GM12878 (cell line): ENCODE measurements around the gene GABBR1. TPM values are rescaled to one million over a fixed set of nuclear protein-coding genes. Genes with fewer than 3 reads are reported as not detected.

Experiments
- ATAC-seq: fragments of 200-7000 bp; cut with Tn5 transposase; 3 replicates; pipeline ENCODE4 v1.9.1; 2020; ENCODE audit warnings: mild to moderate bottlenecking, moderate library complexity
- BruUV-seq: library from RNA; stranded (reverse); fragments of 400-500 nt; replicated peaks from 2 replicates; lab custom pipeline; 2021; lab: Mats Ljungman, UMichigan
- CTCF ChIA-PET: fragments of 300-600 bp; sonication (Branson Sonifier 250); formaldehyde crosslinking; extraction: SDS; loops from one replicate; lab custom pipeline; 2021; ENCODE audit warnings: inconsistent platforms; lab: Yijun Ruan, JAX
- POLR2A ChIA-PET: fragments of 350-600 bp; formaldehyde crosslinking; extraction: SDS; loops from one replicate; lab custom pipeline; 2021; ENCODE audit warnings: inconsistent platforms; lab: Charles Lee
- RAD21 ChIA-PET: fragments of 300-600 bp; sonication (Branson Sonifier 250); formaldehyde crosslinking; loops from one replicate; lab custom pipeline; 2023; ENCODE audit warnings: antibody characterized with exemption; ENCODE audit not compliant: unreplicated experiment; lab: Charles Lee
- SMC1A ChIA-PET: fragments of 300-600 bp; sonication (Branson Sonifier 250); formaldehyde crosslinking; loops from one replicate; lab custom pipeline; 2023; ENCODE audit not compliant: unreplicated experiment, uncharacterized antibody; lab: Charles Lee
- DNase-seq: peaks from one replicate; pipeline ENCODE4 v3.0.0-alpha.2; 2011; ENCODE audit warnings: low read depth, low spot score
- FAIRE-seq: peaks from 3 replicates; lab custom pipeline; 2011; peaks lifted over from hg19 to GRCh38; lab: Jason Lieb, UNC
- H2AFZ ChIP-seq: 2 replicates; pipeline ENCODE4 v1.6.0; 2011; ENCODE audit warnings: low read depth, low read length, control low read depth; ENCODE audit not compliant: control insufficient read depth
- H3K27ac ChIP-seq: 2 replicates; pipeline ENCODE4 v1.5.1; 2011; ENCODE audit warnings: control low read depth; ENCODE audit not compliant: control insufficient read depth, insufficient read depth
- H3K27me3 ChIP-seq, 2 experiments: replicated peaks in 1 of 2; 2 replicates each; pipeline versions ENCODE4 v1.6.0 to v1.6.1; 2011; ENCODE audit warnings: low read length in 1 of 2; ENCODE audit not compliant: control insufficient read depth in 2 of 2, insufficient read depth in 2 of 2
- H3K36me3 ChIP-seq, 2 experiments: 2 replicates each; pipeline ENCODE4 v1.5.1; 2011; ENCODE audit warnings: low read length in 1 of 2; ENCODE audit not compliant: control insufficient read depth in 2 of 2, insufficient read depth in 2 of 2
- H3K4me1 ChIP-seq: 2 replicates; pipeline ENCODE4 v1.6.1; 2011; ENCODE audit warnings: mild to moderate bottlenecking, low read length, moderate library complexity, mixed read lengths; ENCODE audit not compliant: control insufficient read depth, insufficient read depth
- H3K4me2 ChIP-seq: 2 replicates; pipeline ENCODE4 v1.6.0; 2011; ENCODE audit warnings: control low read depth; ENCODE audit not compliant: control insufficient read depth, insufficient read depth
- H3K4me3 ChIP-seq: fragments of 200-600 bp; sonication (generic); 2 replicates; pipeline ENCODE4 v1.5.1; 2016
- H3K79me2 ChIP-seq: 2 replicates; pipeline ENCODE4 v1.6.0; 2011; ENCODE audit warnings: low read length; ENCODE audit not compliant: control insufficient read depth, insufficient read depth
- H3K9ac ChIP-seq: 2 replicates; pipeline ENCODE4 v1.8.0; 2011; ENCODE audit warnings: low read length, control low read depth, mixed read lengths; ENCODE audit not compliant: control insufficient read depth, insufficient read depth
- H3K9me3 ChIP-seq: replicated peaks from 3 replicates; pipeline ENCODE4 v1.5.1; 2011; ENCODE audit warnings: mild to moderate bottlenecking, low read length; ENCODE audit not compliant: control insufficient read depth, insufficient read depth
- H4K20me1 ChIP-seq: 2 replicates; pipeline ENCODE4 v1.6.0; 2011; ENCODE audit not compliant: control insufficient read depth, insufficient read depth
- BCL11A ChIP-seq: IDR thresholded peaks from 2 replicates; pipeline ENCODE4 v1.6.1; 2011; ENCODE audit warnings: low read depth, low read length
- MTA2 ChIP-seq: fragments of 450-650 bp; IDR thresholded peaks from 2 replicates; pipeline ENCODE4 v1.6.1; 2016; ENCODE audit warnings: low read depth, mild to moderate bottlenecking, moderate library complexity
- RELA ChIP-seq: fragments of 450-650 bp; IDR thresholded peaks from 2 replicates; pipeline ENCODE4 v1.8.0; 2014; ENCODE audit warnings: borderline replicate concordance; ENCODE audit not compliant: partially characterized antibody
- SREBF2 ChIP-seq: IDR thresholded peaks from 2 replicates; pipeline ENCODE4 v1.6.1; 2012; ENCODE audit warnings: mild to moderate bottlenecking, low read length
- TARDBP ChIP-seq: IDR thresholded peaks from 2 replicates; pipeline ENCODE4 v1.6.1; 2016; ENCODE audit warnings: borderline replicate concordance
- ZNF687 ChIP-seq: fragments of 450-650 bp; IDR thresholded peaks from 2 replicates; pipeline ENCODE4 v1.6.1; 2017; ENCODE audit warnings: mild to moderate bottlenecking, moderate library complexity
- WGBS: methylation state at CpG from one replicate; pipeline ENCODE4 v1.1.6; 2016; ENCODE audit warnings: low lambda C conversion rate; ENCODE audit not compliant: insufficient replicate concordance, insufficient coverage; ENCODE audit errors: missing lambda C conversion rate; 5-methylcytosine and 5-hydroxymethylcytosine counted together
- in situ Hi-C: fragments of 300-500 bp; cut with MboI; formaldehyde crosslinking; loops from 9 replicates; pipeline ENCODE4 v1.14.3; 2018; ENCODE audit warnings: mixed read lengths
- intact Hi-C: fragments of 100-400 bp; cut with micrococcal nuclease; formaldehyde crosslinking; loops from one replicate; pipeline ENCODE4 v1.14.2; 2022; ENCODE audit not compliant: unreplicated experiment
- polyA plus RNA-seq, 11 experiments: library from polyadenylated mRNA; depleted of rRNA in 4 of 11; unstranded in 6 of 11; stranded (reverse) in 5 of 11; fragments of >200 nt; fragmentation: Nextera tagmentation in 4 of 11; fragmentation: Illumina TruSeq in 1 of 11; extraction: Ambion mirVana in 4 of 11; extraction: Trizol in 1 of 11; gene quantifications; 1 replicate in 1 of 11; 2 replicates in 10 of 11; pipeline versions ENCODE4 v1.2.1 to v1.2.3, GENCODE V29; 2011 to 2016; ENCODE audit warnings: inconsistent platforms in 2 of 11, missing spikeins in 2 of 11, low read depth in 1 of 11
- total RNA-seq, 4 experiments: library from RNA; depleted of rRNA in 3 of 4; stranded (reverse); fragments of >200 nt in 3 of 4; fragmentation: Illumina TruSeq in 1 of 4; extraction: Trizol in 1 of 4; gene quantifications; 2 replicates each; pipeline versions ENCODE4 v1.2.1 to v1.2.3, GENCODE V29; 2013 to 2021

The GABBR1 gene
- total and polyA plus RNA-seq, 10 of the 15 experiments (the other 5 are each of a cell fraction or from before 2014, with no cell fraction given), result 0.11 to 5.2 (median 1.0) TPM

- H3K27ac ChIP-seq, result no peak overlapping the region
- no peak overlapping the region for H3K4me2 ChIP-seq
- no peak overlapping the region for H3K4me3 ChIP-seq
- ChIA-PET POLR2A (no interaction called here), RAD21 (no interaction called here), SMC1A (no interaction called here), CTCF (no interaction called here)
- no peaks in the 10 kb centered on the region for H3K36me3 ChIP-seq
- H3K79me2 ChIP-seq, result no peaks in the 10 kb centered on the region
- BruUV-seq, result no TSS peak
- DNase-seq (no peak), ATAC-seq (no peak), FAIRE-seq (no peak)
- no peak for TF ChIP-seq TARDBP
- TF ChIP-seq MTA2, result no peak
- TF ChIP-seq BCL11A, result no peak
- WGBS, result 0% methylated on average over 3 of the region's 3 CpGs
- in situ Hi-C loops, result no loop called here
- no peaks in the 10 kb centered on the region for H3K9me3 ChIP-seq
- intact Hi-C loops, result no loop called here
- no peaks in the 10 kb centered on the region for H3K4me1 ChIP-seq
- H3K27me3 ChIP-seq, result no peaks in the 10 kb centered on the region
- H2AFZ ChIP-seq, result no peak overlapping the region
- H3K9ac ChIP-seq, result no peak overlapping the region
- no peaks in the 10 kb centered on the region for H4K20me1 ChIP-seq
Measured at GRCh38 chr6:29529956-29530355, 103.0 kb downstream of the GABBR1 start.

- H3K4me3 ChIP-seq, result no peak overlapping the region
- no peaks in the 10 kb centered on the region for H3K36me3 ChIP-seq
- CTCF ChIA-PET, result no interaction called here
- BruUV-seq, result no TSS peak
- 0 out of 4 replicates have a peak, but pooled peaks cover 0 to 2% of the 10 kb centered on the region in 2 experiments for H3K27me3 ChIP-seq
- no peaks in the 10 kb centered on the region for H3K4me1 ChIP-seq
- RAD21 ChIA-PET, result no interaction called here
- H4K20me1 ChIP-seq, result no peaks in the 10 kb centered on the region
- DNase-seq (no peak), ATAC-seq (no peak), FAIRE-seq (no peak)
- H3K27ac ChIP-seq, result no peak overlapping the region
- in situ Hi-C loops (no loop called here), intact Hi-C loops (no loop called here)
- H3K9me3 ChIP-seq, result no peaks in the 10 kb centered on the region
- POLR2A ChIA-PET, result no interaction called here
- TF ChIP-seq RELA, result no peak
- TF ChIP-seq SREBF2, result no peak
- TF ChIP-seq ZNF687, result no peak
- no peak overlapping the region for H3K4me2 ChIP-seq
- no peaks in the 10 kb centered on the region for H3K79me2 ChIP-seq
- WGBS, result 5% methylated on average over 2 of the region's 2 CpGs
- H3K9ac ChIP-seq, result no peak overlapping the region
- SMC1A ChIA-PET, result no interaction called here
- no peak overlapping the region for H2AFZ ChIP-seq
Measured at GRCh38 chr6:29528988-29529560, 103.9 kb downstream of the GABBR1 start.
